B cell (primary cell): ENCODE data around the gene LAMA2. TPM values are rescaled to one million over a fixed set of nuclear protein-coding genes. Genes with fewer than 3 reads are reported as not detected.
"Not testable (repeated sequence)": the region's sequence is repeated elsewhere in the genome, so short reads cannot be mapped to it uniquely, and the experiment has no call there.

Experiments used
- ATAC-seq: fragments of 200-7000 bp; cut with Tn5 transposase; one replicate; pipeline ENCODE4 v1.10.0; 2021; ENCODE audit warnings: low read depth, mild to moderate bottlenecking, moderate number of reproducible peaks, moderate library complexity
- CTCF ChIA-PET: fragments of 350-600 bp; sonication (Branson Sonifier 250); formaldehyde crosslinking; loops from one replicate; lab custom pipeline; 2021; ENCODE audit warnings: antibody characterized with exemption, inconsistent platforms; lab: Charles Lee
- POLR2A ChIA-PET: fragments of 350-600 bp; sonication (Branson Sonifier 250); formaldehyde crosslinking; loops from one replicate; lab custom pipeline; 2021; ENCODE audit warnings: antibody characterized with exemption; lab: Charles Lee
- DNase-seq: peaks from one replicate; pipeline ENCODE4 v3.0.0; 2013
- H2AFZ ChIP-seq: 2 replicates; pipeline ENCODE4 v1.6.1; 2012; ENCODE audit warnings: mild to moderate bottlenecking, low read depth, low read length; ENCODE audit not compliant: insufficient read depth, poor library complexity, severe bottlenecking
- H3K27ac ChIP-seq, 2 donors: 1 replicate in 1 of 2; 2 replicates in 1 of 2; pipeline ENCODE4 v1.5.1; 2012 to 2013; ENCODE audit warnings: low read length in 2 of 2, mild to moderate bottlenecking in 2 of 2, moderate library complexity in 1 of 2
- H3K27me3 ChIP-seq, 4 experiments: fragments of 200-600 bp in 1 of 4; sonication (generic) in 1 of 4; replicated peaks in 1 of 4; 1 replicate in 2 of 4; 2 replicates in 2 of 4; pipeline versions ENCODE4 v1.6.1 to v1.7.0; 2013 to 2016; ENCODE audit warnings: low read length in 3 of 4, mild to moderate bottlenecking in 2 of 4, mixed read lengths in 1 of 4, moderate library complexity in 1 of 4; ENCODE audit not compliant: insufficient read depth in 4 of 4, control insufficient read depth in 3 of 4; ENCODE audit errors: control extremely low read depth in 1 of 4
- H3K36me3 ChIP-seq, 2 experiments: replicated peaks in 1 of 2; 1 replicate in 1 of 2; 2 replicates in 1 of 2; pipeline versions ENCODE4 v1.6.1 to v1.7.1; 2013; ENCODE audit warnings: low read length in 1 of 2; ENCODE audit not compliant: insufficient read depth in 2 of 2, control insufficient read depth in 1 of 2; ENCODE audit errors: control extremely low read depth in 1 of 2, extremely low read depth in 1 of 2
- H3K4me1 ChIP-seq, 2 donors: fragments of 200-600 bp in 1 of 2; sonication (generic) in 1 of 2; 1 replicate in 1 of 2; 2 replicates in 1 of 2; pipeline versions ENCODE4 v1.5.1 to v1.6.1; 2013 to 2017; ENCODE audit warnings: low read length in 2 of 2; ENCODE audit not compliant: control insufficient read depth in 2 of 2, insufficient read depth in 2 of 2
- H3K4me2 ChIP-seq: replicated peaks from 2 replicates; pipeline ENCODE3; 2012; ENCODE audit warnings: mild to moderate bottlenecking, low read depth, low read length; ENCODE audit not compliant: poor library complexity, severe bottlenecking
- H3K4me3 ChIP-seq, 5 experiments: fragments of 200-600 bp in 1 of 5; sonication (generic) in 1 of 5; 1 replicate in 3 of 5; 2 replicates in 2 of 5; pipeline versions ENCODE4 v1.5.1 to v1.7.0; 2011 to 2016; ENCODE audit warnings: low read length in 4 of 5, mild to moderate bottlenecking in 4 of 5, low read depth in 2 of 5, control low read depth in 1 of 5, moderate library complexity in 1 of 5; ENCODE audit not compliant: insufficient read depth in 1 of 5; ENCODE audit errors: control extremely low read depth in 1 of 5, extremely low read depth in 1 of 5
- H3K79me2 ChIP-seq: fragments of 200-600 bp; sonication (generic); one replicate; pipeline ENCODE4 v1.6.0; 2016; ENCODE audit warnings: low read length; ENCODE audit not compliant: control insufficient read depth, insufficient read depth
- H3K9ac ChIP-seq: fragments of 200-600 bp; sonication (generic); 2 replicates; pipeline ENCODE4 v1.6.1; 2017; ENCODE audit warnings: mild to moderate bottlenecking, low read length, moderate library complexity
- H3K9me3 ChIP-seq, 3 donors: one replicate each; pipeline versions ENCODE4 v1.6.1 to v1.7.1; 2013; ENCODE audit warnings: low read length in 2 of 3; ENCODE audit not compliant: control insufficient read depth in 2 of 3, insufficient read depth in 1 of 3; ENCODE audit errors: control extremely low read depth in 1 of 3
- H4K20me1 ChIP-seq: 2 replicates; pipeline ENCODE4 v1.6.0; 2012; ENCODE audit warnings: mild to moderate bottlenecking, low read length; ENCODE audit not compliant: insufficient read depth, control insufficient read depth, poor library complexity, severe bottlenecking
- H3K27ac Mint-ChIP-seq: one replicate; pipeline ENCODE4 v1.8.0; 2021; ENCODE audit warnings: mixed read lengths
- H3K27me3 Mint-ChIP-seq: one replicate; pipeline ENCODE4 v1.8.0; 2021; ENCODE audit warnings: mixed read lengths
- H3K4me1 Mint-ChIP-seq: one replicate; pipeline ENCODE4 v1.8.0; 2021; ENCODE audit warnings: mixed read lengths
- H3K4me3 Mint-ChIP-seq: one replicate; pipeline ENCODE4 v1.8.0; 2021; ENCODE audit warnings: mixed read lengths
- H3K9me3 Mint-ChIP-seq: one replicate; pipeline ENCODE4 v1.8.0; 2022; ENCODE audit warnings: mixed read lengths; ENCODE audit not compliant: insufficient read depth
- CTCF ChIP-seq: fragments of 200-600 bp; IDR thresholded peaks from one replicate; pipeline ENCODE4 v1.8.0; 2022; ENCODE audit warnings: antibody characterized with exemption, mild to moderate bottlenecking
- EZH2 ChIP-seq: IDR thresholded peaks from 2 replicates; pipeline ENCODE4 v1.6.1; 2012; ENCODE audit warnings: borderline replicate concordance, low read depth, mild to moderate bottlenecking, moderate library complexity, low read length; ENCODE audit not compliant: insufficient read depth, poor library complexity, severe bottlenecking
- WGBS: methylation state at CpG from one replicate; pipeline ENCODE4 v1.1.5; 2013; ENCODE audit warnings: missing lambda C conversion rate; ENCODE audit not compliant: insufficient coverage; 5-methylcytosine and 5-hydroxymethylcytosine counted together
- intact Hi-C: fragments of 100-400 bp; cut with micrococcal nuclease; formaldehyde crosslinking; loops from one replicate; pipeline ENCODE4 v1.10.0; 2022
- polyA plus RNA-seq: library from polyadenylated mRNA; depleted of rRNA; stranded (reverse); fragments of >200 nt; gene quantifications from 2 replicates; pipeline ENCODE4 v1.2.3, GENCODE V29; 2012
- total RNA-seq, 2 donors: library from RNA; stranded (reverse); fragments of 120-200 nt in 1 of 2; gene quantifications; 1 replicate in 1 of 2; 2 replicates in 1 of 2; pipeline versions ENCODE4 v1.2.3 to v1.2.4, GENCODE V29; 2013 to 2022

Gene LAMA2
- total and polyA plus RNA-seq, 2 donors (not counting 1 experiment from before 2014, with no cell fraction given), result 0.16 TPM; not detected in 1

- Histone ChIP-seq H4K20me1 (no peaks in the 10 kb centered on the region), H3K36me3 (no peaks in the 10 kb centered on the region), H3K4me1 (no peaks in the 10 kb centered on the region), H3K9me3 (no peaks in the 10 kb centered on the region), H3K27me3 (no peaks in the 10 kb centered on the region), H3K4me3 (no peak overlapping the region), H3K27ac (no peak overlapping the region), H3K79me2 (no peaks in the 10 kb centered on the region), H2AFZ (no peak overlapping the region), H3K4me2 (no peak overlapping the region), H3K9ac (no peak overlapping the region)
- H3K4me3 Mint-ChIP-seq, result no peak overlapping the region
- DNase-seq (no peak), ATAC-seq (no peak)
- ChIA-PET CTCF (no interaction called here), POLR2A (no interaction called here)
- H3K27me3 Mint-ChIP-seq, result no peaks in the 10 kb centered on the region
- no peak overlapping the region for H3K27ac Mint-ChIP-seq
- H3K9me3 Mint-ChIP-seq, result no peaks in the 10 kb centered on the region
- WGBS, result 50% methylated on average over 1 of the region's 3 CpGs
- intact Hi-C loops, result no loop called here
- no peak for TF ChIP-seq EZH2
- TF ChIP-seq CTCF, result no peak
- no peaks in the 10 kb centered on the region for H3K4me1 Mint-ChIP-seq
These were observed 190.9 kb downstream of the LAMA2 start for GRCh38 chr6:129073691-129074395.

GRCh38 chr6:129084406-129084805, 201.5 kb downstream of the LAMA2 start:
- H3K9ac ChIP-seq, result no peak overlapping the region
- ChIA-PET CTCF (no interaction called here), POLR2A (no interaction called here)
- Mint-ChIP-seq H3K4me1 (no peaks in the 10 kb centered on the region), H3K27me3 (no peaks in the 10 kb centered on the region), H3K9me3 (peaks cover 2% of the 10 kb centered on the region), H3K4me3 (no peak overlapping the region), H3K27ac (no peak overlapping the region)
- TF ChIP-seq CTCF (no peak), EZH2 (no peak)
- H3K4me3 ChIP-seq, result no peak overlapping the region
- ATAC-seq (no peak), DNase-seq (no peak)
- H4K20me1 ChIP-seq, result no peaks in the 10 kb centered on the region
- no peaks in the 10 kb centered on the region for H3K36me3 ChIP-seq
- H3K9me3 ChIP-seq, result peaks cover 0 to 8% (median 0%) of the 10 kb centered on the region in 3 donors
- H3K4me1 ChIP-seq, result no peaks in the 10 kb centered on the region
- no peaks in the 10 kb centered on the region for H3K27me3 ChIP-seq
- intact Hi-C loops, result no loop called here
- no peak overlapping the region for H2AFZ ChIP-seq
- no peaks in the 10 kb centered on the region for H3K79me2 ChIP-seq
- no peak overlapping the region for H3K4me2 ChIP-seq
- H3K27ac ChIP-seq, result no peak overlapping the region

GRCh38 chr6:129088481-129088880, 205.5 kb downstream of the LAMA2 start:
- H3K79me2 ChIP-seq, H3K27me3 ChIP-seq, H3K4me1 Mint-ChIP-seq, POLR2A ChIA-PET, H2AFZ ChIP-seq, H3K4me3 Mint-ChIP-seq, H3K4me2 ChIP-seq, H3K36me3 ChIP-seq, CTCF ChIA-PET, H3K9ac ChIP-seq, H3K4me3 ChIP-seq, H3K27ac ChIP-seq, ATAC-seq, H3K4me1 ChIP-seq, H3K27me3 Mint-ChIP-seq, H4K20me1 ChIP-seq, H3K9me3 ChIP-seq, H3K27ac Mint-ChIP-seq, DNase-seq, intact Hi-C loops, H3K9me3 Mint-ChIP-seq: not testable (repeated sequence)
- WGBS, result 97% methylated on average over 14 of the region's 26 CpGs
